Breast epithelium (tissue), 3 donors: ENCODE measurements around the gene PKDCC.

Experiments
- POLR2A ChIP-seq: fragments of 450-650 bp; IDR thresholded peaks from one replicate; pipeline ENCODE4 v1.6.1; 2016; ENCODE audit warnings: antibody characterized with exemption, mild to moderate bottlenecking, moderate library complexity
- TF ChIP-seq, protein P1 (sequence below), 3 donors: fragments of 450-650 bp; IDR thresholded peaks; one replicate each; pipeline ENCODE4 v1.5.1; 2016 to 2017; ENCODE audit warnings: antibody characterized with exemption in 3 of 3, mild to moderate bottlenecking in 3 of 3, moderate library complexity in 3 of 3

DNA sequence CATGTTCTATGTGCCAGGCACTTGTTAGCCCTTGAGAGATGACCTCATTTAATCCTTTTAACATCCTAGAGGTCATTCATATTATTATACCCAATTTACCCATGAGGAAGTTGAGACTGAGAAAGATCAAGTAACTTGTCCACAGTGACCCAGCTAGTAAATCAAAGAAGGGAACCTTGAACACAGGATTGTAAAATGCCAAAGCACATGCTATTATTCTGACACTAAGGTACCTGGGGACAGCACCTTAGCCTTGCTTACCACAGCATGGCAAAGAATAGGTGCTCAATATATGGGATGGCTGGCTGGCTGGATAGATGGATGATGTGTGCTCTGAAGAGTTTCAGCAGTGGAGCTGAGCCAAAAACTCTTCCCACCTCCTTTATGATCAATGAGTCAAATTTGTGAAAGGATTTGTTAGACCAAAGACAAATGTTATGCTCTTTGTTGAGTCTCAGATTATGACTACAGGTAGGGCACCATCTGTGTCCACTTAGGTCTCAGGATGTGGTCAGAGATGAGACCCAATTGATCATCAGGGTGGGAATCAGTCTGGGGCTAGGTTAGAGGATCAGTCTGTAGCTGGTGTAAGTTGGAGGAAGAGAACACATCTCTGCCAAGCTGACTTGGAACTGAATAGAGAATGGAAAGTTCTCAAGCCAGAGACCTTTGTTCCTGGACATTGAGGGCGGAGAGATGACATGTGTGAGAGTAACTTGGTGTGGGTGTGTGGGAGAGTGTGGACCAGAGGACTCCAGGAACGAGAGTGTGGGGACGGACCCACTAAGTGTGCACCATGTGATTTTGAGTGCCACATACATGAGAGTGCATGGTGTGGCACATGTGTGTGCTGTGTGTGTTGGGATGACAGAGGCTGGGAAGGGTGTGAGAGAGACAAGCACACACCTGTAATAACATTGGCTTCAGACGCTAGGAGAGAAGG is 16.3 kb upstream of the PKDCC start:
- TF ChIP-seq POLR2A, result no peak
- TF ChIP-seq, protein P1, sequence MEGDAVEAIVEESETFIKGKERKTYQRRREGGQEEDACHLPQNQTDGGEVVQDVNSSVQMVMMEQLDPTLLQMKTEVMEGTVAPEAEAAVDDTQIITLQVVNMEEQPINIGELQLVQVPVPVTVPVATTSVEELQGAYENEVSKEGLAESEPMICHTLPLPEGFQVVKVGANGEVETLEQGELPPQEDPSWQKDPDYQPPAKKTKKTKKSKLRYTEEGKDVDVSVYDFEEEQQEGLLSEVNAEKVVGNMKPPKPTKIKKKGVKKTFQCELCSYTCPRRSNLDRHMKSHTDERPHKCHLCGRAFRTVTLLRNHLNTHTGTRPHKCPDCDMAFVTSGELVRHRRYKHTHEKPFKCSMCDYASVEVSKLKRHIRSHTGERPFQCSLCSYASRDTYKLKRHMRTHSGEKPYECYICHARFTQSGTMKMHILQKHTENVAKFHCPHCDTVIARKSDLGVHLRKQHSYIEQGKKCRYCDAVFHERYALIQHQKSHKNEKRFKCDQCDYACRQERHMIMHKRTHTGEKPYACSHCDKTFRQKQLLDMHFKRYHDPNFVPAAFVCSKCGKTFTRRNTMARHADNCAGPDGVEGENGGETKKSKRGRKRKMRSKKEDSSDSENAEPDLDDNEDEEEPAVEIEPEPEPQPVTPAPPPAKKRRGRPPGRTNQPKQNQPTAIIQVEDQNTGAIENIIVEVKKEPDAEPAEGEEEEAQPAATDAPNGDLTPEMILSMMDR (IDR thresholded peaks at IDR 0.05), result no peak
